Measurements from ENCODE around the gene ADCY4. TPM values are rescaled to one million over a fixed set of nuclear protein-coding genes. Genes with fewer than 3 reads are reported as not detected.

The ADCY4 gene
- total RNA-seq, 1 experiment from 2014 or later = 3.4 TPM

DNA sequence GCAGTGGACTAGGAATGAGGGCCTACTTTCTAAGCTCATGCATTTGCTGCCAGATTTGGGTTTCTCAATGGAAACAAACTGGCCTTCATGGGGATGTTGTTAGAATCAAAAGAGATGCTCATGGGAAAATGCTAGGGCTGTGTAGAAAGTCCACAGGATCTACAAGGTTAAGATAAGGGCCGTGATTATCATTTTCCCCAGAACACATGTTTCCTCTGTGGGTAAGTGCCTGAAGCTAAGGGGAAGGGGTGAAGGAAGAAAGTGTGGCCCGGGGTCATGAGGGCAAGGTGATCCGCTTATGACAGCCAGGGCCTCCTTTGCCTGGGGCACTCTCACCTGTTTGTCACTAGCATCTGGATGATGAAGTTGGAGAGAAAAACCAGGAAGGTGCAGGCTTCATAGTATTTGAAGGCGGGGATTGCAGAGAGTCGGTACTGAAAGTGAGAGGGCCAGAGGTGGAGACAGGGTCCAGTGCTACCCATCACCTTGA lies 9.8 kb downstream of the ADCY4 start:
- CTCF ChIA-PET = interaction anchor here (0.9 kb wide), 1 partner anchor 17 kb away, joined by 4 read pairs; no protein-coding TSS in a partner anchor
- no TSS peak for BruUV-seq (replicated peaks)
- intact Hi-C loops (cut with micrococcal nuclease; ENCODE audit: unreplicated experiment) = no loop called here
- no peak overlapping the region for H3K27ac Mint-ChIP-seq (ENCODE audit: unreplicated experiment)
- TF ChIP-seq, protein P1, sequence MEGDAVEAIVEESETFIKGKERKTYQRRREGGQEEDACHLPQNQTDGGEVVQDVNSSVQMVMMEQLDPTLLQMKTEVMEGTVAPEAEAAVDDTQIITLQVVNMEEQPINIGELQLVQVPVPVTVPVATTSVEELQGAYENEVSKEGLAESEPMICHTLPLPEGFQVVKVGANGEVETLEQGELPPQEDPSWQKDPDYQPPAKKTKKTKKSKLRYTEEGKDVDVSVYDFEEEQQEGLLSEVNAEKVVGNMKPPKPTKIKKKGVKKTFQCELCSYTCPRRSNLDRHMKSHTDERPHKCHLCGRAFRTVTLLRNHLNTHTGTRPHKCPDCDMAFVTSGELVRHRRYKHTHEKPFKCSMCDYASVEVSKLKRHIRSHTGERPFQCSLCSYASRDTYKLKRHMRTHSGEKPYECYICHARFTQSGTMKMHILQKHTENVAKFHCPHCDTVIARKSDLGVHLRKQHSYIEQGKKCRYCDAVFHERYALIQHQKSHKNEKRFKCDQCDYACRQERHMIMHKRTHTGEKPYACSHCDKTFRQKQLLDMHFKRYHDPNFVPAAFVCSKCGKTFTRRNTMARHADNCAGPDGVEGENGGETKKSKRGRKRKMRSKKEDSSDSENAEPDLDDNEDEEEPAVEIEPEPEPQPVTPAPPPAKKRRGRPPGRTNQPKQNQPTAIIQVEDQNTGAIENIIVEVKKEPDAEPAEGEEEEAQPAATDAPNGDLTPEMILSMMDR (IDR thresholded peaks at IDR 0.05; ENCODE audit: unreplicated experiment) = no peak
- H3K27me3 Mint-ChIP-seq (ENCODE audit: unreplicated experiment) = peaks cover 30% of the 10 kb centered on the region
- no peaks in the 10 kb centered on the region for H3K4me1 Mint-ChIP-seq (ENCODE audit: low read depth, unreplicated experiment)
- no peak for DNase-seq
- no peaks in the 10 kb centered on the region for H3K36me3 Mint-ChIP-seq (ENCODE audit: insufficient read depth, unreplicated experiment)
- H3K4me3 Mint-ChIP-seq (ENCODE audit: low read depth, unreplicated experiment) = no peak overlapping the region
- H3K9me3 Mint-ChIP-seq (ENCODE audit: low read depth, unreplicated experiment) = no peaks in the 10 kb centered on the region

DNA sequence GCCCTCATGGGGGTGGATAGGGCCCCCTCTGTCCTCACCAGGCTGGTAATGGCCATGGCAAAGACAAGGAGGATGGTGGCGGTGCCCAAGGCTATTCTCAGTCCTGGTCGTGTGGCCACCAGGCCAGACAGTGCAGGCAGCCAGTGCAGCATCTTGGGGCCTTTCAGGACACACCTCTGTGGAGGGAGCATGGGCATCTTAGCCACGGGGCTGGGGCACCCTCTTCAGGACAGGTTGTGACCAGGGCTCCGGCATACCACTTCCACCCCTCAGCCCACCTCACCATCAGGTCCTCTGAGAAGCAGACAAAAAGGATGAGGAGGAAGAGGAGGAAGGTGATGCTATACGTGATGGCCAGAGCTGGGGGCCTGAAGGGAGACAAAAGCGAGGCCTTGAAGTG lies 10.8 kb downstream of the ADCY4 start:
- H3K4me1 Mint-ChIP-seq (ENCODE audit: low read depth, unreplicated experiment) = no peaks in the 10 kb centered on the region
- peaks cover 41% of the 10 kb centered on the region for H3K27me3 Mint-ChIP-seq (ENCODE audit: unreplicated experiment)
- DNase-seq = no peak
- TF ChIP-seq, protein P1 (IDR thresholded peaks at IDR 0.05; ENCODE audit: unreplicated experiment) = no peak
- no TSS peak for BruUV-seq (replicated peaks)
- H3K9me3 Mint-ChIP-seq (ENCODE audit: low read depth, unreplicated experiment) = no peaks in the 10 kb centered on the region
- no peak overlapping the region for H3K27ac Mint-ChIP-seq (ENCODE audit: unreplicated experiment)
- intact Hi-C loops (cut with micrococcal nuclease; ENCODE audit: unreplicated experiment) = no loop called here
- CTCF ChIA-PET = interaction anchor here (0.9 kb wide), 1 partner anchor 16 kb away, joined by 4 read pairs; no protein-coding TSS in a partner anchor
- H3K4me3 Mint-ChIP-seq (ENCODE audit: low read depth, unreplicated experiment) = no peak overlapping the region
- no peaks in the 10 kb centered on the region for H3K36me3 Mint-ChIP-seq (ENCODE audit: insufficient read depth, unreplicated experiment)

- no peaks in the 10 kb centered on the region for H3K36me3 Mint-ChIP-seq (ENCODE audit: insufficient read depth, unreplicated experiment)
- TF ChIP-seq, protein P1 (IDR thresholded peaks at IDR 0.05; ENCODE audit: unreplicated experiment) = no peak
- intact Hi-C loops (cut with micrococcal nuclease; ENCODE audit: unreplicated experiment) = no loop called here
- BruUV-seq (replicated peaks) = no TSS peak
- CTCF ChIA-PET = interaction anchor here (1.5 kb wide), 1 partner anchor 15 kb away, joined by 4 read pairs; the partner anchor contains the start of gene CIDEB
- H3K27ac Mint-ChIP-seq (ENCODE audit: unreplicated experiment) = no peak overlapping the region
- H3K4me1 Mint-ChIP-seq (ENCODE audit: low read depth, unreplicated experiment) = no peaks in the 10 kb centered on the region
- H3K4me3 Mint-ChIP-seq (ENCODE audit: low read depth, unreplicated experiment) = no peak overlapping the region
- no peaks in the 10 kb centered on the region for H3K9me3 Mint-ChIP-seq (ENCODE audit: low read depth, unreplicated experiment)
- no peak for DNase-seq
- peaks cover 47% of the 10 kb centered on the region for H3K27me3 Mint-ChIP-seq (ENCODE audit: unreplicated experiment)
These were observed 11.5 kb downstream of the ADCY4 start for GRCh38 chr14:24323341-24323740.

- H3K27me3 Mint-ChIP-seq (ENCODE audit: unreplicated experiment) = peaks cover 54% of the 10 kb centered on the region
- H3K9me3 Mint-ChIP-seq (ENCODE audit: low read depth, unreplicated experiment) = no peaks in the 10 kb centered on the region
- TF ChIP-seq, protein P1 (IDR thresholded peaks at IDR 0.05; ENCODE audit: unreplicated experiment) = no peak
- no TSS peak for BruUV-seq (replicated peaks)
- H3K4me3 Mint-ChIP-seq (ENCODE audit: low read depth, unreplicated experiment) = no peak overlapping the region
- DNase-seq = no peak
- H3K4me1 Mint-ChIP-seq (ENCODE audit: low read depth, unreplicated experiment) = no peaks in the 10 kb centered on the region
- CTCF ChIA-PET = interaction anchor here (1.5 kb wide), 1 partner anchor 15 kb away, joined by 4 read pairs; the partner anchor contains the start of gene CIDEB
- intact Hi-C loops (cut with micrococcal nuclease; ENCODE audit: unreplicated experiment) = no loop called here
- no peak overlapping the region for H3K27ac Mint-ChIP-seq (ENCODE audit: unreplicated experiment)
- peaks cover under 1% of the 10 kb centered on the region for H3K36me3 Mint-ChIP-seq (ENCODE audit: insufficient read depth, unreplicated experiment)
These were observed 12.2 kb downstream of the ADCY4 start for GRCh38 chr14:24322672-24323071.
